NCI-H226 (cell line): ENCODE measurements around the gene RAB3C.
A peak's percentile ranks its signal among the peaks of the same experiment; 100 is the strongest.
"Not testable (repeated sequence)": the region's sequence is repeated elsewhere in the genome, so short reads cannot be mapped to it uniquely, and the experiment has no call there.

Experiments
- DNase-seq: peaks from one replicate; pipeline ENCODE4 v3.0.0-alpha.2; 2015

RAB3C gene

GRCh38 chr5:58582803-58583491, at the start of gene RAB3C:
RAB3C (plus strand) TSS chr5:58583075; CDS start chr5:58583209, 134 bp downstream.
- peak; percentile 87 for DNase-seq

GRCh38 chr5:58541935-58542334, 40.9 kb upstream of the RAB3C start:
- DNase-seq: not testable (repeated sequence)

GRCh38 chr5:58542709-58543108, 40.2 kb upstream of the RAB3C start:
- no peak for DNase-seq

- DNase-seq: peak; percentile 17
Measured at GRCh38 chr5:58543723-58544122, 39.2 kb upstream of the RAB3C start.

GRCh38 chr5:58544195-58544594, 38.7 kb upstream of the RAB3C start:
- DNase-seq: no peak

- DNase-seq: no peak
Measured at GRCh38 chr5:58544926-58545325, 37.9 kb upstream of the RAB3C start.

- DNase-seq: no peak
Measured at GRCh38 chr5:58545912-58546311, 37.0 kb upstream of the RAB3C start.

GRCh38 chr5:58548068-58548467, 34.8 kb upstream of the RAB3C start:
- no peak for DNase-seq

GRCh38 chr5:58551492-58551891, 31.4 kb upstream of the RAB3C start:
- no peak for DNase-seq

GRCh38 chr5:58557665-58558338, 25.1 kb upstream of the RAB3C start:
- not testable (repeated sequence) for DNase-seq

GRCh38 chr5:58563016-58563700, 19.7 kb upstream of the RAB3C start:
- DNase-seq: not testable (repeated sequence)

- DNase-seq: not testable (repeated sequence)
Measured at GRCh38 chr5:58564043-58564832, 18.6 kb upstream of the RAB3C start.

- DNase-seq: no peak
Measured at GRCh38 chr5:58565033-58565432, 17.8 kb upstream of the RAB3C start.

- no peak for DNase-seq
Measured at GRCh38 chr5:58571501-58571900, 11.4 kb upstream of the RAB3C start.

GRCh38 chr5:58572973-58573372, 9.9 kb upstream of the RAB3C start:
- DNase-seq: not testable (repeated sequence)

GRCh38 chr5:58579781-58580180, 3.1 kb upstream of the RAB3C start:
- no peak for DNase-seq

- DNase-seq: no peak
Measured at GRCh38 chr5:58582019-58582802, 664 bp upstream of the RAB3C start.

GRCh38 chr5:58595952-58596351, 13.1 kb downstream of the RAB3C start:
- no peak for DNase-seq

- DNase-seq: no peak
Measured at GRCh38 chr5:58598440-58598839, 15.6 kb downstream of the RAB3C start.

GRCh38 chr5:58599217-58599616, 16.3 kb downstream of the RAB3C start:
- no peak for DNase-seq

GRCh38 chr5:58600613-58601012, 17.7 kb downstream of the RAB3C start:
- not testable (repeated sequence) for DNase-seq

GRCh38 chr5:58602889-58603288, 20.0 kb downstream of the RAB3C start:
- not testable (repeated sequence) for DNase-seq
